HepG2 (cell line): ENCODE data around the gene TREH. TPM values are rescaled to one million over a fixed set of nuclear protein-coding genes. Genes with fewer than 3 reads are reported as not detected.

Source experiments
- ARNT ChIP-seq: fragments of 450-650 bp; IDR thresholded peaks from 2 replicates; pipeline ENCODE4 v1.6.1; 2017
- BRD4 ChIP-seq: sonication (generic); formaldehyde crosslinking; IDR thresholded peaks from 2 replicates; pipeline ENCODE4 v1.4.0; 2020; ENCODE audit warnings: missing genetic modification reagents
- CHCHD3 ChIP-seq: sonication (generic); formaldehyde crosslinking; IDR thresholded peaks from 2 replicates; pipeline ENCODE4 v1.8.0; 2022; ENCODE audit warnings: mild to moderate bottlenecking, missing genetic modification reagents, moderate library complexity
- ELK4 ChIP-seq: sonication (generic); formaldehyde crosslinking; IDR thresholded peaks from 2 replicates; pipeline ENCODE4 v1.9.0; 2021; ENCODE audit warnings: missing genetic modification reagents, borderline replicate concordance
- FOXP1 ChIP-seq, 2 experiments: fragments of 450-650 bp in 1 of 2; IDR thresholded peaks; 2 replicates each; pipeline ENCODE4 v1.6.1; 2017 to 2018; ENCODE audit warnings: antibody characterized with exemption in 1 of 2
- JDP2 ChIP-seq: sonication (generic); formaldehyde crosslinking; IDR thresholded peaks from 2 replicates; pipeline ENCODE4 v1.8.1; 2022; ENCODE audit warnings: missing genetic modification reagents, borderline replicate concordance
- PHF20 ChIP-seq: sonication (generic); formaldehyde crosslinking; IDR thresholded peaks from 2 replicates; pipeline ENCODE4 v1.5.0; 2020; ENCODE audit warnings: mild to moderate bottlenecking, missing genetic modification reagents
- POLR2A ChIP-seq, 2 experiments: IDR thresholded peaks; 2 replicates each; pipeline ENCODE4 v1.6.1; 2011; ENCODE audit warnings: low read depth in 2 of 2, low read length in 2 of 2, mild to moderate bottlenecking in 1 of 2, moderate library complexity in 1 of 2; ENCODE audit not compliant: insufficient read depth in 1 of 2
- PRMT3 ChIP-seq: sonication (generic); formaldehyde crosslinking; IDR thresholded peaks from 2 replicates; pipeline ENCODE4 v1.8.1; 2022; ENCODE audit warnings: low read depth, mild to moderate bottlenecking, moderate library complexity, missing genetic modification reagents, borderline replicate concordance
- SATB2 ChIP-seq: sonication (generic); formaldehyde crosslinking; IDR thresholded peaks from 2 replicates; pipeline ENCODE4 v1.5.0; 2020; ENCODE audit warnings: missing genetic modification reagents
- SMAD1 ChIP-seq: sonication (generic); formaldehyde crosslinking; IDR thresholded peaks from 2 replicates; pipeline ENCODE4 v1.4.0; 2020; ENCODE audit warnings: missing genetic modification reagents, low read depth, mild to moderate bottlenecking, borderline replicate concordance
- TEAD2 ChIP-seq: sonication (generic); formaldehyde crosslinking; IDR thresholded peaks from 2 replicates; pipeline ENCODE4 v1.9.0; 2021; ENCODE audit warnings: missing genetic modification reagents
- TOE1 ChIP-seq: sonication (generic); formaldehyde crosslinking; IDR thresholded peaks from 2 replicates; pipeline ENCODE4 v1.4.0; 2020; ENCODE audit warnings: mild to moderate bottlenecking, missing genetic modification reagents
- ZHX1 ChIP-seq: sonication (generic); formaldehyde crosslinking; IDR thresholded peaks from 2 replicates; pipeline ENCODE4 v1.8.1; 2022; ENCODE audit warnings: low read depth, mild to moderate bottlenecking, missing genetic modification reagents
- ZNF207 ChIP-seq: fragments of 450-650 bp; IDR thresholded peaks from 2 replicates; pipeline ENCODE4 v1.6.1; 2016; ENCODE audit warnings: antibody characterized with exemption, borderline replicate concordance
- ZNF431 ChIP-seq: sonication (generic); formaldehyde crosslinking; IDR thresholded peaks from 2 replicates; pipeline ENCODE4 v1.9.0; 2022; ENCODE audit warnings: missing genetic modification reagents, low read depth, mild to moderate bottlenecking, borderline replicate concordance
- ZNF747 ChIP-seq: sonication (generic); formaldehyde crosslinking; IDR thresholded peaks from 2 replicates; pipeline ENCODE4 v1.8.1; 2023; ENCODE audit warnings: missing genetic modification reagents, mild to moderate bottlenecking, borderline replicate concordance
- ZNF841 ChIP-seq: sonication (generic); formaldehyde crosslinking; IDR thresholded peaks from 2 replicates; pipeline ENCODE4 v1.8.1; 2023; ENCODE audit warnings: missing genetic modification reagents, borderline replicate concordance
- polyA plus RNA-seq, 8 experiments: library from polyadenylated mRNA; depleted of rRNA in 3 of 8; stranded (reverse) in 7 of 8; unstranded in 1 of 8; fragments of >200 nt; fragmentation: Illumina TruSeq in 4 of 8; extraction: Trizol in 4 of 8; gene quantifications; 2 replicates each; pipeline versions ENCODE4 v1.2.1 to v1.2.3, GENCODE V29; 2011 to 2016; ENCODE audit warnings: low read depth in 4 of 8, missing spikeins in 1 of 8, mixed read lengths in 1 of 8; ENCODE audit not compliant: insufficient read depth in 1 of 8
- total RNA-seq, 5 experiments: library from RNA; depleted of rRNA; stranded (reverse); fragments of >200 nt; fragmentation: Illumina TruSeq; extraction: Trizol; gene quantifications; 2 replicates each; pipeline ENCODE4 v1.2.3, GENCODE V29; 2016; ENCODE audit warnings: low read depth in 1 of 5
- TF ChIP-seq, protein P1 (sequence below): IDR thresholded peaks from 2 replicates; pipeline ENCODE4 v1.6.1; 2016; ENCODE audit warnings: mild to moderate bottlenecking, missing biosample characterization, missing genetic modification reagents
- TF ChIP-seq, protein P2 (sequence below): sonication (generic); formaldehyde crosslinking; conservative IDR thresholded peaks from 2 replicates; pipeline ENCODE4 v1.4.0; 2020; ENCODE audit warnings: missing genetic modification reagents
- TF ChIP-seq, protein P3 (sequence below): IDR thresholded peaks from 2 replicates; pipeline ENCODE4 v1.6.1; 2012; ENCODE audit warnings: low read depth, low read length, improper control_type of control experiment

TREH gene
- total and polyA plus RNA-seq, 2 of the 13 experiments (the other 11 are each of a cell fraction or from before 2014, with no cell fraction given) = 0.53 to 0.86 TPM

GRCh38 chr11:118679483-118679882 is at the start of gene TREH (continued):
- TF ChIP-seq ZHX1 (CRISPR knock-in tag) = no peak
- TF ChIP-seq CHCHD3 = no peak
- TF ChIP-seq, protein P1, sequence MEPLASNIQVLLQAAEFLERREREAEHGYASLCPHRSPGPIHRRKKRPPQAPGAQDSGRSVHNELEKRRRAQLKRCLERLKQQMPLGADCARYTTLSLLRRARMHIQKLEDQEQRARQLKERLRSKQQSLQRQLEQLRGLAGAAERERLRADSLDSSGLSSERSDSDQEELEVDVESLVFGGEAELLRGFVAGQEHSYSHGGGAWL = 0 out of 2 replicates have a peak, but pooled peaks have one; percentile 17
- TF ChIP-seq SMAD1 (CRISPR knock-in tag) = no peak
- no peak for TF ChIP-seq SATB2 (CRISPR knock-in tag)
- TF ChIP-seq ELK4 (CRISPR knock-in tag) = no peak
- peak in 1 of 2 experiments; percentile 75; a peak in 2 of 4 replicates for TF ChIP-seq POLR2A (IDR thresholded peaks at IDR 0.05; ENCODE audit: insufficient read depth in 1 of 2, low read depth in 2 of 2, low read length in 2 of 2)
- no peak for TF ChIP-seq FOXP1 (IDR thresholded peaks at IDR 0.05)
- no peak for TF ChIP-seq FOXP1 (CRISPR knock-in tag; IDR thresholded peaks at IDR 0.05)
- TF ChIP-seq, protein P2, sequence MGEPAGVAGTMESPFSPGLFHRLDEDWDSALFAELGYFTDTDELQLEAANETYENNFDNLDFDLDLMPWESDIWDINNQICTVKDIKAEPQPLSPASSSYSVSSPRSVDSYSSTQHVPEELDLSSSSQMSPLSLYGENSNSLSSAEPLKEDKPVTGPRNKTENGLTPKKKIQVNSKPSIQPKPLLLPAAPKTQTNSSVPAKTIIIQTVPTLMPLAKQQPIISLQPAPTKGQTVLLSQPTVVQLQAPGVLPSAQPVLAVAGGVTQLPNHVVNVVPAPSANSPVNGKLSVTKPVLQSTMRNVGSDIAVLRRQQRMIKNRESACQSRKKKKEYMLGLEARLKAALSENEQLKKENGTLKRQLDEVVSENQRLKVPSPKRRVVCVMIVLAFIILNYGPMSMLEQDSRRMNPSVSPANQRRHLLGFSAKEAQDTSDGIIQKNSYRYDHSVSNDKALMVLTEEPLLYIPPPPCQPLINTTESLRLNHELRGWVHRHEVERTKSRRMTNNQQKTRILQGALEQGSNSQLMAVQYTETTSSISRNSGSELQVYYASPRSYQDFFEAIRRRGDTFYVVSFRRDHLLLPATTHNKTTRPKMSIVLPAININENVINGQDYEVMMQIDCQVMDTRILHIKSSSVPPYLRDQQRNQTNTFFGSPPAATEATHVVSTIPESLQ (CRISPR knock-in tag) = no peak
- TF ChIP-seq BRD4 (CRISPR knock-in tag) = no peak
- no peak for TF ChIP-seq PRMT3 (CRISPR knock-in tag)
- TF ChIP-seq PHF20 (CRISPR knock-in tag) = no peak
- TF ChIP-seq, protein P3, sequence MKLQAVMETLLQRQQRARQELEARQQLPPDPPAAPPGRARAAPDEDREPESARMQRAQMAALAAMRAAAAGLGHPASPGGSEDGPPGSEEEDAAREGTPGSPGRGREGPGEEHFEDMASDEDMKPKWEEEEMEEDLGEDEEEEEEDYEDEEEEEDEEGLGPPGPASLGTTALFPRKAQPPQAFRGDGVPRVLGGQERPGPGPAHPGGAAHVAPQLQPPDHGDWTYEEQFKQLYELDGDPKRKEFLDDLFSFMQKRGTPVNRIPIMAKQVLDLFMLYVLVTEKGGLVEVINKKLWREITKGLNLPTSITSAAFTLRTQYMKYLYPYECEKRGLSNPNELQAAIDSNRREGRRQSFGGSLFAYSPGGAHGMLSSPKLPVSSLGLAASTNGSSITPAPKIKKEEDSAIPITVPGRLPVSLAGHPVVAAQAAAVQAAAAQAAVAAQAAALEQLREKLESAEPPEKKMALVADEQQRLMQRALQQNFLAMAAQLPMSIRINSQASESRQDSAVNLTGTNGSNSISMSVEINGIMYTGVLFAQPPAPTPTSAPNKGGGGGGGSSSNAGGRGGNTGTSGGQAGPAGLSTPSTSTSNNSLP = no peak
- no peak for TF ChIP-seq ZNF207
- TF ChIP-seq JDP2 (CRISPR knock-in tag) = no peak
- TF ChIP-seq ZNF841 (CRISPR knock-in tag) = no peak
- no peak for TF ChIP-seq ZNF747 (CRISPR knock-in tag)
- TF ChIP-seq ZNF431 (CRISPR knock-in tag) = no peak
- no peak for TF ChIP-seq TEAD2 (CRISPR knock-in tag)
- TF ChIP-seq TOE1 (CRISPR knock-in tag) = no peak
- TF ChIP-seq ARNT = no peak
